GM12878 (cell line): ENCODE measurements around the gene PAM.

Experiments used
- CEBPB ChIP-seq, 2 experiments: fragments of 150-350 bp in 1 of 2; IDR thresholded peaks; 2 replicates each; pipeline ENCODE4 v1.6.1; 2012 to 2014; ENCODE audit warnings: low read depth in 2 of 2, low read length in 2 of 2, borderline replicate concordance in 1 of 2, inconsistent platforms in 1 of 2
- CREB1 ChIP-seq: IDR thresholded peaks from 2 replicates; pipeline ENCODE4 v1.6.1; 2012; ENCODE audit warnings: low read depth, mild to moderate bottlenecking, inconsistent platforms
- EZH2 ChIP-seq: IDR thresholded peaks from 2 replicates; pipeline ENCODE4 v1.6.1; 2012; ENCODE audit warnings: low read depth, mild to moderate bottlenecking, control low read depth, inconsistent platforms, low read length, borderline replicate concordance; ENCODE audit not compliant: control insufficient read depth
- MTA3 ChIP-seq: IDR thresholded peaks from 2 replicates; pipeline ENCODE4 v1.6.1; 2012; ENCODE audit warnings: low read length, inconsistent platforms, borderline replicate concordance
- NRF1 ChIP-seq: conservative IDR thresholded peaks from 2 replicates; pipeline ENCODE4 v1.6.1; 2011; ENCODE audit warnings: mild to moderate bottlenecking, low read depth, low read length, improper control_type of control experiment
- POLR2A ChIP-seq: IDR thresholded peaks from 2 replicates; pipeline ENCODE4 v1.6.1; 2011; ENCODE audit warnings: low read depth, mild to moderate bottlenecking, low read length
- POLR2AphosphoS5 ChIP-seq: IDR thresholded peaks from 2 replicates; pipeline ENCODE4 v1.6.1; 2011; ENCODE audit warnings: mild to moderate bottlenecking, low read length, inconsistent platforms
- RAD21 ChIP-seq: IDR thresholded peaks from 2 replicates; pipeline ENCODE4 v1.6.1; 2011; ENCODE audit warnings: mild to moderate bottlenecking, low read depth, low read length, moderate library complexity; ENCODE audit not compliant: insufficient read depth
- TF ChIP-seq, protein P1 (sequence below), 3 experiments: IDR thresholded peaks in 2 of 3; conservative IDR thresholded peaks in 1 of 3; 2 replicates each; pipeline ENCODE4 v1.5.1; 2011; ENCODE audit warnings: low read depth in 3 of 3, low read length in 3 of 3, mild to moderate bottlenecking in 3 of 3, control low read depth in 2 of 3, moderate library complexity in 2 of 3, inconsistent platforms in 1 of 3, mixed read lengths in 1 of 3; ENCODE audit not compliant: control insufficient read depth in 2 of 3, insufficient read depth in 1 of 3; ENCODE audit errors: extremely low read depth in 1 of 3
- TF ChIP-seq, protein P2 (sequence below): IDR thresholded peaks from 2 replicates; pipeline ENCODE4 v1.6.1; 2012; ENCODE audit warnings: mild to moderate bottlenecking, low read depth, low read length
- TF ChIP-seq, protein P3 (sequence below): fragments of 450-650 bp; IDR thresholded peaks from 2 replicates; pipeline ENCODE4 v1.6.1; 2017; ENCODE audit warnings: antibody characterized with exemption, mild to moderate bottlenecking, moderate library complexity
- TF ChIP-seq, protein P4 (sequence below): fragments of 450-650 bp; IDR thresholded peaks from 2 replicates; pipeline ENCODE4 v1.6.1; 2018; ENCODE audit warnings: borderline replicate concordance, mild to moderate bottlenecking; ENCODE audit not compliant: partially characterized antibody
- TF ChIP-seq, protein P5 (sequence below): fragments of 450-650 bp; formaldehyde crosslinking; IDR thresholded peaks from 2 replicates; pipeline ENCODE4 v1.4.0; 2020; ENCODE audit warnings: mild to moderate bottlenecking, moderate library complexity

DNA sequence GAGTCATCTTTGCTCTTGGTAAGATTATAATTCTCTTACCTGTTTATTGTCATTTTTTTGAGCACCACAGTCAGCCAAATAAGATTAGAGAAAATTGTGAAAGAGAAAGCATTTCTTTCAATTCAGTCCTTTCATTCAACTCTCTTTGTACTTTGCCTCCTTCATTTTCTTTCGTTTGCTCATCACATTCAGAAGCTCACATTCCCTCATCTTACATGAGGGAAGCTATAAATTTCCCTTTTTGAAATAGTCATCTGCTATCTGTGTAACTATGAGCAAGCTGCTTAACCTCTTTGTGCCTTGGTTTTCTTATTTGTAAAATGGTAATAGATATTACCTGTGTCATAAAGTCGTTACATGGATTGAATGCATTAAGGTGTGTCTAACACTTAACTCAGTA, 41.4 kb downstream of the PAM start:
- TF ChIP-seq EZH2 (no peak), NRF1 (no peak), CEBPB (IDR thresholded peaks at IDR 0.05; ENCODE audit: borderline replicate concordance in 1 of 2, low read depth in 2 of 2, low read length in 2 of 2) (no peak), MTA3 (no peak), POLR2AphosphoS5 (no peak), CREB1 (no peak), POLR2A (no peak), RAD21 (no peak)
- TF ChIP-seq, protein P1, sequence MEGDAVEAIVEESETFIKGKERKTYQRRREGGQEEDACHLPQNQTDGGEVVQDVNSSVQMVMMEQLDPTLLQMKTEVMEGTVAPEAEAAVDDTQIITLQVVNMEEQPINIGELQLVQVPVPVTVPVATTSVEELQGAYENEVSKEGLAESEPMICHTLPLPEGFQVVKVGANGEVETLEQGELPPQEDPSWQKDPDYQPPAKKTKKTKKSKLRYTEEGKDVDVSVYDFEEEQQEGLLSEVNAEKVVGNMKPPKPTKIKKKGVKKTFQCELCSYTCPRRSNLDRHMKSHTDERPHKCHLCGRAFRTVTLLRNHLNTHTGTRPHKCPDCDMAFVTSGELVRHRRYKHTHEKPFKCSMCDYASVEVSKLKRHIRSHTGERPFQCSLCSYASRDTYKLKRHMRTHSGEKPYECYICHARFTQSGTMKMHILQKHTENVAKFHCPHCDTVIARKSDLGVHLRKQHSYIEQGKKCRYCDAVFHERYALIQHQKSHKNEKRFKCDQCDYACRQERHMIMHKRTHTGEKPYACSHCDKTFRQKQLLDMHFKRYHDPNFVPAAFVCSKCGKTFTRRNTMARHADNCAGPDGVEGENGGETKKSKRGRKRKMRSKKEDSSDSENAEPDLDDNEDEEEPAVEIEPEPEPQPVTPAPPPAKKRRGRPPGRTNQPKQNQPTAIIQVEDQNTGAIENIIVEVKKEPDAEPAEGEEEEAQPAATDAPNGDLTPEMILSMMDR (IDR thresholded peaks at IDR 0.05 in 2 of 3, conservative IDR thresholded peaks at IDR 0.05 in 1 of 3; ENCODE audit: control insufficient read depth in 2 of 3, extremely low read depth in 1 of 3, insufficient read depth in 1 of 3, low read depth in 3 of 3, low read length in 3 of 3) = no peak
- TF ChIP-seq, protein P2, sequence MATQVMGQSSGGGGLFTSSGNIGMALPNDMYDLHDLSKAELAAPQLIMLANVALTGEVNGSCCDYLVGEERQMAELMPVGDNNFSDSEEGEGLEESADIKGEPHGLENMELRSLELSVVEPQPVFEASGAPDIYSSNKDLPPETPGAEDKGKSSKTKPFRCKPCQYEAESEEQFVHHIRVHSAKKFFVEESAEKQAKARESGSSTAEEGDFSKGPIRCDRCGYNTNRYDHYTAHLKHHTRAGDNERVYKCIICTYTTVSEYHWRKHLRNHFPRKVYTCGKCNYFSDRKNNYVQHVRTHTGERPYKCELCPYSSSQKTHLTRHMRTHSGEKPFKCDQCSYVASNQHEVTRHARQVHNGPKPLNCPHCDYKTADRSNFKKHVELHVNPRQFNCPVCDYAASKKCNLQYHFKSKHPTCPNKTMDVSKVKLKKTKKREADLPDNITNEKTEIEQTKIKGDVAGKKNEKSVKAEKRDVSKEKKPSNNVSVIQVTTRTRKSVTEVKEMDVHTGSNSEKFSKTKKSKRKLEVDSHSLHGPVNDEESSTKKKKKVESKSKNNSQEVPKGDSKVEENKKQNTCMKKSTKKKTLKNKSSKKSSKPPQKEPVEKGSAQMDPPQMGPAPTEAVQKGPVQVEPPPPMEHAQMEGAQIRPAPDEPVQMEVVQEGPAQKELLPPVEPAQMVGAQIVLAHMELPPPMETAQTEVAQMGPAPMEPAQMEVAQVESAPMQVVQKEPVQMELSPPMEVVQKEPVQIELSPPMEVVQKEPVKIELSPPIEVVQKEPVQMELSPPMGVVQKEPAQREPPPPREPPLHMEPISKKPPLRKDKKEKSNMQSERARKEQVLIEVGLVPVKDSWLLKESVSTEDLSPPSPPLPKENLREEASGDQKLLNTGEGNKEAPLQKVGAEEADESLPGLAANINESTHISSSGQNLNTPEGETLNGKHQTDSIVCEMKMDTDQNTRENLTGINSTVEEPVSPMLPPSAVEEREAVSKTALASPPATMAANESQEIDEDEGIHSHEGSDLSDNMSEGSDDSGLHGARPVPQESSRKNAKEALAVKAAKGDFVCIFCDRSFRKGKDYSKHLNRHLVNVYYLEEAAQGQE = no peak
- TF ChIP-seq, protein P3, sequence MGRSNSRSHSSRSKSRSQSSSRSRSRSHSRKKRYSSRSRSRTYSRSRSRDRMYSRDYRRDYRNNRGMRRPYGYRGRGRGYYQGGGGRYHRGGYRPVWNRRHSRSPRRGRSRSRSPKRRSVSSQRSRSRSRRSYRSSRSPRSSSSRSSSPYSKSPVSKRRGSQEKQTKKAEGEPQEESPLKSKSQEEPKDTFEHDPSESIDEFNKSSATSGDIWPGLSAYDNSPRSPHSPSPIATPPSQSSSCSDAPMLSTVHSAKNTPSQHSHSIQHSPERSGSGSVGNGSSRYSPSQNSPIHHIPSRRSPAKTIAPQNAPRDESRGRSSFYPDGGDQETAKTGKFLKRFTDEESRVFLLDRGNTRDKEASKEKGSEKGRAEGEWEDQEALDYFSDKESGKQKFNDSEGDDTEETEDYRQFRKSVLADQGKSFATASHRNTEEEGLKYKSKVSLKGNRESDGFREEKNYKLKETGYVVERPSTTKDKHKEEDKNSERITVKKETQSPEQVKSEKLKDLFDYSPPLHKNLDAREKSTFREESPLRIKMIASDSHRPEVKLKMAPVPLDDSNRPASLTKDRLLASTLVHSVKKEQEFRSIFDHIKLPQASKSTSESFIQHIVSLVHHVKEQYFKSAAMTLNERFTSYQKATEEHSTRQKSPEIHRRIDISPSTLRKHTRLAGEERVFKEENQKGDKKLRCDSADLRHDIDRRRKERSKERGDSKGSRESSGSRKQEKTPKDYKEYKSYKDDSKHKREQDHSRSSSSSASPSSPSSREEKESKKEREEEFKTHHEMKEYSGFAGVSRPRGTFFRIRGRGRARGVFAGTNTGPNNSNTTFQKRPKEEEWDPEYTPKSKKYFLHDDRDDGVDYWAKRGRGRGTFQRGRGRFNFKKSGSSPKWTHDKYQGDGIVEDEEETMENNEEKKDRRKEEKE = no peak
- TF ChIP-seq, protein P4, sequence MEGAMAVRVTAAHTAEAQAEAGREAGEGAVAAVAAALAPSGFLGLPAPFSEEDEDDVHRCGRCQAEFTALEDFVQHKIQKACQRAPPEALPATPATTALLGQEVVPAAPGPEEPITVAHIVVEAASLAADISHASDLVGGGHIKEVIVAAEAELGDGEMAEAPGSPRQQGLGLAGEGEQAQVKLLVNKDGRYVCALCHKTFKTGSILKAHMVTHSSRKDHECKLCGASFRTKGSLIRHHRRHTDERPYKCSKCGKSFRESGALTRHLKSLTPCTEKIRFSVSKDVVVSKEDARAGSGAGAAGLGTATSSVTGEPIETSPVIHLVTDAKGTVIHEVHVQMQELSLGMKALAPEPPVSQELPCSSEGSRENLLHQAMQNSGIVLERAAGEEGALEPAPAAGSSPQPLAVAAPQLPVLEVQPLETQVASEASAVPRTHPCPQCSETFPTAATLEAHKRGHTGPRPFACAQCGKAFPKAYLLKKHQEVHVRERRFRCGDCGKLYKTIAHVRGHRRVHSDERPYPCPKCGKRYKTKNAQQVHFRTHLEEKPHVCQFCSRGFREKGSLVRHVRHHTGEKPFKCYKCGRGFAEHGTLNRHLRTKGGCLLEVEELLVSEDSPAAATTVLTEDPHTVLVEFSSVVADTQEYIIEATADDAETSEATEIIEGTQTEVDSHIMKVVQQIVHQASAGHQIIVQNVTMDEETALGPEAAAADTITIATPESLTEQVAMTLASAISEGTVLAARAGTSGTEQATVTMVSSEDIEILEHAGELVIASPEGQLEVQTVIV = no peak
- TF ChIP-seq, protein P5, sequence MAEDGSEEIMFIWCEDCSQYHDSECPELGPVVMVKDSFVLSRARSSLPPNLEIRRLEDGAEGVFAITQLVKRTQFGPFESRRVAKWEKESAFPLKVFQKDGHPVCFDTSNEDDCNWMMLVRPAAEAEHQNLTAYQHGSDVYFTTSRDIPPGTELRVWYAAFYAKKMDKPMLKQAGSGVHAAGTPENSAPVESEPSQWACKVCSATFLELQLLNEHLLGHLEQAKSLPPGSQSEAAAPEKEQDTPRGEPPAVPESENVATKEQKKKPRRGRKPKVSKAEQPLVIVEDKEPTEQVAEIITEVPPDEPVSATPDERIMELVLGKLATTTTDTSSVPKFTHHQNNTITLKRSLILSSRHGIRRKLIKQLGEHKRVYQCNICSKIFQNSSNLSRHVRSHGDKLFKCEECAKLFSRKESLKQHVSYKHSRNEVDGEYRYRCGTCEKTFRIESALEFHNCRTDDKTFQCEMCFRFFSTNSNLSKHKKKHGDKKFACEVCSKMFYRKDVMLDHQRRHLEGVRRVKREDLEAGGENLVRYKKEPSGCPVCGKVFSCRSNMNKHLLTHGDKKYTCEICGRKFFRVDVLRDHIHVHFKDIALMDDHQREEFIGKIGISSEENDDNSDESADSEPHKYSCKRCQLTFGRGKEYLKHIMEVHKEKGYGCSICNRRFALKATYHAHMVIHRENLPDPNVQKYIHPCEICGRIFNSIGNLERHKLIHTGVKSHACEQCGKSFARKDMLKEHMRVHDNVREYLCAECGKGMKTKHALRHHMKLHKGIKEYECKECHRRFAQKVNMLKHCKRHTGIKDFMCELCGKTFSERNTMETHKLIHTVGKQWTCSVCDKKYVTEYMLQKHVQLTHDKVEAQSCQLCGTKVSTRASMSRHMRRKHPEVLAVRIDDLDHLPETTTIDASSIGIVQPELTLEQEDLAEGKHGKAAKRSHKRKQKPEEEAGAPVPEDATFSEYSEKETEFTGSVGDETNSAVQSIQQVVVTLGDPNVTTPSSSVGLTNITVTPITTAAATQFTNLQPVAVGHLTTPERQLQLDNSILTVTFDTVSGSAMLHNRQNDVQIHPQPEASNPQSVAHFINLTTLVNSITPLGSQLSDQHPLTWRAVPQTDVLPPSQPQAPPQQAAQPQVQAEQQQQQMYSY (CRISPR knock-in tag) = no peak
